SW480 (cell line): ENCODE data around the gene IMPG2.
"Not testable (repeated sequence)": the region's sequence is repeated elsewhere in the genome, so short reads cannot be mapped to it uniquely, and the experiment has no call there.

Experiments
- DNase-seq: peaks from one replicate; pipeline ENCODE4 v3.0.0-alpha.2; 2016; ENCODE audit warnings: low spot score

IMPG2 gene

GRCh38 chr3:101320475-101320874 lies at the start of gene IMPG2:
Gene IMPG2, minus strand, starts transcription at chr3:101320575. Its CDS starts 203 bp downstream, at chr3:101320372.
- DNase-seq, result no peak

GRCh38 chr3:101362406-101362805 lies 42.0 kb upstream of the IMPG2 start:
- DNase-seq, result no peak

DNA sequence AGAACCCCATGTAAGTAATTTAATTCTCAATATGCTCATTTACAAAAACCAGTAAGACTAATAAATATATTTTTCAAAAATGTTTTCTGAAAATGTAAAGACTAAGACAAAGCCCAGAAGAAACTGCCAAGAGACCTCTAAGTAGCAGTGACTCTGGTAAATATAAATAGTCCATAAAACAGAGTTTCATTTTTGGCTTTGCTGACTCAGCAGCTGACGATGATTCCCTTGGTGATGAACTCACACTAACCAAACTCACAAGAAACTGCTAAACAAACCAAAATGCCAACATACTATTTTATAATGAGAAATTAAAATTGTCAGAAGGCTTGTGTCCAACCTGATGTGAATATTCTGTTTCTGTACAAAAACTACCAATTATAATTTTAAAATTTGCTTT lies 31.5 kb upstream of the IMPG2 start:
- no peak for DNase-seq

DNA sequence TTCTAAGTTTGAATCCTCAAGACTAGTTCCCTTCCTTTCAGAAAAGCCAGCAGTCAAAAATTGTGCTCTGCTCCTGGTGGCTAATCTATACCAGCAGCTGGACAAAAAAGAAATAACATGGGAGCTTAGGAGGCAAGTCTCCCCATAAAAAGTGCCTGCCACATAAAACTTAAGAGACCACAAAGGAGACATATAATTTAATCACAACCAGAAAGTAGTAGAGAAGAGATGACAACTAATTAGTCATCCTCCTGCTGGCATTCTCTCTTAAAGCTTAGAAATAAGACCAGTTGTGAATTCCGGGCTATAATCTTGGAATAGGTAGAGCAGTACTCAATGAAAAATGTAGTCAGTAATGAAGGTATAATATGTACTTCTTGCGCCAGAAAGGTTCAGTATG lies 20.2 kb upstream of the IMPG2 start:
- no peak for DNase-seq

DNA sequence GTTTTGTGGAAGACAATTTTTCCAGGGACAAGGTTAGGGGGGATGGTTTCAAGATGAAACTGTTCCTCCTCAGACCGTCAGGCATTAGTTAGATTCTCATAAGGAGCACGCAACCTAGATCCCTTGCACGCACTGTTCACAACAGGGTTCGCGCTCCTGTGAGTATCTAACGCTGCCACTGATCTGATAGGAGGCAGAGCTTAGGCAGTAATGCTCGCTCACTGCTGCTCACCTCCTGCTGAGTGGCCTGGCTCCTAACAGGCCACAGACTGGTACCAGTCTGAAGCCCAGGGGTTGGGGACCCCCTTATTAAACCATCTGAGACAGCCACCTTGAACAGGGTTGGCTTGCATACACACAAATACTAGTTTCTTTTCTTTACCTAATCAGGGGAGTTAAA lies 13.5 kb upstream of the IMPG2 start:
- DNase-seq, result no peak

- DNase-seq, result no peak
Observed at GRCh38 chr3:101329016-101329673, 8.8 kb upstream of the IMPG2 start.

DNA sequence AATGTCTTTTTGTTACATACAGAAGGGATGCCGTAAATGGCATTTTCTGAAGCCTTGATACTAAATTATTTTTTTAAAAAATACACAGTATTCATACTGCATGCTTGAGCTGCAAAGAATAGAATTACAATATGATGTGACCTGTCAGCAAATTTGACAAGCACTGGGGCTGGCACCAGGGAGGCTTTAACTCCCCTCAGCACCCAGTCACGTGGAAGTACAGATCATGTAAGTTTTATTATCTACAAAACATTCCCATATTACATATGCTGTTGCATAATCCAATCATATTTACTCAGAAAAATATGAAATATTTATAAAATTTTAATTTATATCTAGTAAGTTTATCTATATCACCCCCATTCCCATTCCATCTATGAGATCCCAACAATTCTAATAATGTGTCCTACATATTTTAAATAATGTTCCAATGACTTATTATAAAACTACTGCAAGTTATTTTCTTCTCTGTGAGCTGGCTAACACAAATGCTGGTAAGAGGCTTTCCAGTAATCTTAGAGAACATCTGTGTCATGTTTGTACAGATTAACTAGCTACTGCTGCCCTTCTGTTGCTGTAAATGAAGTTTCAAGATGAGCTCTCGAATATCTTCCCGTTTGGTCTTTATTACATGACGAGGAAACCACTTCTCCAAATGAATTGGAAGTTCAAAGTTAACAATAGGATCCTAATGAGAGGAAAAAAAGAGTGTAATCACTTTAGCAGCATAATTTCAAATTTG lies 5.2 kb upstream of the IMPG2 start:
- no peak for DNase-seq

DNA sequence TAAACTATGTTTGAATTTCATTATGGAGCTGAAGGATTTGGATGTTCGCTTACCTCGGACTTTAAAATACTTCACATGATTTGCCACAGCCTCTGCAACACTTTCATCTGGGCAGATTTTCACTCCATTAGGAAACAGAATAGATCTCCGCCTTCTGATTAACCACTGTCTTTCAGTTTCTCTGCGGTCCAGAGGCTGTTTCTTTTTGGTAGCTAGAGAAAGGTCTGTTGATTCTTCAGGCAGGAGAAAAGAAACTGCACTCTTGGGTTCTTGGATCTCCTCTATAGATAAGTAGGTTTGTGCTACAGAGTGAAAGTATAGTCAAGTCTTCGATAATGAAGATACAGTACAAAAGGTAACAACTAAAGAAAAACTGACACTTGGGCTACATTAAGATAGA lies 844 bp downstream of the IMPG2 start:
- DNase-seq, result no peak

- DNase-seq, result no peak
Observed at GRCh38 chr3:101312545-101312944, 7.8 kb downstream of the IMPG2 start.

DNA sequence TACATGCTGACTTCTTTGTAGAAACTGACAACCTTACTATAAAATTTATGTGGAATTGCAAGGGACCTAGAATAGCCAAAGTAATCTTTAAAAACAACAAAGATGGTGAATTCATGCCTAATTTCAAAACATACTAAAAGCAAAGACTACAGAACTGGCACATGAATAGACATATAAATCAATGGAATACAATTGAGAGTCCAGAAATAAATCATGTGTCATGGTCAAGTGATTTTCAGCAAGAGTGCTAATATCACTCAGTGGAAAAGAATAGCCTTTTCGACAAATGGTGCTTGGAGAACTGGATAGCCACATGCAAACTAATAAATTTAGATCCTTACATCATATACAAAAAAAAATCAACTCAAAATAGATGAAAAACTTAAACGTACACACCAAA lies 8.7 kb downstream of the IMPG2 start:
- no peak for DNase-seq

- no peak for DNase-seq
Observed at GRCh38 chr3:101310978-101311375, 9.4 kb downstream of the IMPG2 start.

DNA sequence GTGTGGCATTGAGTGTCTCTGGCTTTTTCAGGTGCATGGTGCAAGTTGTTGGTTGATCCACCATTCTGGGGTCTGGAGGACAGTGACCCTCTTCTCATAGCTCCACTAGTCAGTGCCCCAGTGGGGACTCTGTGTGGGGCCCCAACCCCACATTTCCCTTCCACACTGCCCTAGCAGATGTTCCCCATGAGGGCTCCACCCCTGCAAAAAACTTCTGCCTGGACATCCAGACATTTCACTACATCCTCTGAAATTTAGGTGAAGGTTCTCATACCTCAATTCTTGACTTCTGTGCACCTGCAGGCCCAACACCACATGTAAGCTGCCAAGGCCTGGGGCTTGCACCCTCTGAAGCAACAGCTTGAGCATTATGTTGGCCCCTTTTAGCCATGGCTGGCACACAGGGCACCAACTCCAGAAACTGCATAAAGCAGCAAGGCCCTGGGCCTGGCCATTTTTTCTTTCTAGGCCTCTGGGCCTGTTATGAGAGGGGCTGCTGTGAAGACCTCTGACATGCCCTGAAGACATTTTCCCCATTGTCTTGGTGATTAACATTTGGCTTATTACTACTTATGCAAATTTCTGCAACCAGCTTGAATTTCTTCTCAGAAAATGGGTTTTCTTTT lies 12.1 kb downstream of the IMPG2 start:
- DNase-seq, result not testable (repeated sequence)

- no peak for DNase-seq
Observed at GRCh38 chr3:101303836-101304235, 16.5 kb downstream of the IMPG2 start.

DNA sequence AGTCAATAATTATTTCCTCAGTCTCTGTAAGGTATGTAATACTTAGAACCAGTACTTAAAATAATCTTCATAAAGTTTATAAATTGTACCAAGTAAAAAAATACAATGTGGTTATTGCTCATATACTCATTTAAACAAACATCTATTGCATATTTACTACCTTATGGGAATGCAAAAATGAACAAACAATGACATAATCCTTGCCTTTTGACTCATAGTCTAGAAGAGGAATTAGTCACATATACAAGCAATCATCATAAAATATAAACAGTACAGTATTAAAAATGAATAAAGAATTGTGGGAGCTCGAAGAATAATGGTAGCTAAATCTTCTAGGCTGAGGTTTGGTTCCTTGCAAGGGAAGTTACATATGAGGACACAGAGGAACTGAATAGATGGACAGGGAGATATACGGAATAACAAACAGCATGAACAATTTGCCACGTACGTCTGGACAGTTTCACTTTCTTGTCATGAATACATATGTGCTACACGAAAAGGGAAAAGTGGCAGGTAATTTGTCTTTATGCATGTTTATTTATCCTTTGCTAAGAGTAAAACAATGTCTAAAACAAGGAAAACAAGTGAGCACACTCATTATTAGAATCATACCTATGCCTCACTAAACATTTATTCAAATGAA lies 17.2 kb downstream of the IMPG2 start:
- no peak for DNase-seq

DNA sequence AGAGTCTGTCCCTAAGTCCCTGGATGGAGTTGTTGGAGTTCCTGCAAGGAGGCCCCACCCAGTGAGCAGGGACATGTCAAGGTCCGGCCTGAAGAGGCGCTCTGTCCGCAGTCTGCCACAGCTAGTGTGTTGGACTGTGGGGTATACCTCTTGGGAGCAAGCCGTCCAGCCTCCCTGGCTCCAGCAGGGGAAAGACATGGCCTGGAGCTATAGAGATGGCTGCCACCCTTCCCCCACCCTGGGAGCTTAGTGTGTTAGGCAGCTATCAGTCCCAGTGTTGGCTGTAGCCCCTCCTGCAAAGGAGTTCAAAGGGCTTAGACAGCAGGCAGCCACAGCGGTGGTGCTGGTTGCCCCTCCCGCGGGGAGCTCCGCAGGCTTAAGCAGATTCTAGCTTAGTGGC lies 20.3 kb downstream of the IMPG2 start:
- DNase-seq, result no peak

- no peak for DNase-seq
Observed at GRCh38 chr3:101292027-101292426, 28.3 kb downstream of the IMPG2 start.

GRCh38 chr3:101288294-101288693 lies 32.1 kb downstream of the IMPG2 start:
- no peak for DNase-seq

DNA sequence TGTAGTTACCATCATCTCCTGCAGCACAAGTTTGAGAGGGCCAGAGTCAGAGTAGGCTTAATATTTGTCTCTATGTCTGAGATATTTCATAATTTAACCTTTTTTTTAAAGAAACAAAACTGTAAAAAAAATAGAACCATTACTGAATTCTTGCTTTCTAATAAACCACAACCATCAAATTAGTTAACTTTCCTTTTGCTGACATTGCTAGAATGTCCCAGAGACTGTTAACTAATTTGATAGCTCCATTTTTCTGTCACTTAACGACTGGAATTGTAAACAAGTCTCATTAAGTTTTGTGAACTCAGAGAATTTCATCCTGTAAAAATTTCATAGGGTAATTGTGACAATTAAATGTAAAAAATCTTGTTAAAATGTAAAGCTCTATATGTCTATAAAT lies 35.6 kb downstream of the IMPG2 start:
- DNase-seq, result no peak

DNA sequence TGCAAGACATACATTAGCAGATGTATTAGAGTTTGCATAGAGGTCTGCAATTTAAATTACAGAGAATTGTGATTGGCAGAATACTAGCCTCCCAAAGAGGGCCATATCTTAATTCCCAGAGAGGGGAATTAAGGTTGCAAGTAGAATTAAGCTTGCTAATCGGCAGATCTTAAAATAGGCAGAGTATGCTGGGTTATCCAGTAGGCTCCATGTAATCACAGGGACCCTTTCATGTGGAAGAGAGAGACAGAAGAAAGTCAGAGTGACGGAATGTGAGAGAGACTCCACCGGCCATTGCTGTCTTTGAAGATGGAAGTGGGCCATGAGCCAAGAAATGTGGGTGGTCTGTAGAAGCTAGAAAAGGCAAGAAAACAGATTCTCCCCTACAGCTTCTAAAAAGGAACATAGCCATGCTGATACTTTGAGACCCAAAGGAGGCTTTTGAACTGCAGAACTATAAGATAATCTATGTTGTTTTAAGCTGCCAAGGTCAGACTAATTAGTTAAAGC lies 38.8 kb downstream of the IMPG2 start:
- no peak for DNase-seq

GRCh38 chr3:101279765-101280385 lies 40.5 kb downstream of the IMPG2 start:
- no peak for DNase-seq

DNA sequence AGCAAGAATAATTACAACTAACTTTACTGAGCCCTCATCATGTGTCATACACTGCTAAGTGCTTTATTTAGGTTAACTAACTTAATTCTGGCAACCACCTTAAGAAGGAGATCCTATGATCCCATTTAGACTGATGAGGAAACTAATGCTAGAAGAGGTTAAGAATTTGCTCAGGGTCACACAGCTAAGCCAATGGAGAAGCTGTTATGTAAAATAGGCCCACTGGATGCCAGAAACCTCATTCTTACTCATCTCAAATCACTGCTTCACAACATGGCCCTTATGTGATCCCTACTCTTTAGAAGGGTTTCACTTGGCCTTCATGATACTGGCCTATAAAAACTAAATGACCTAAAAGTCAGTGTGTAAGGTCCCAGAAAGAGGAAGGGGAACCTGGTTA lies 41.2 kb downstream of the IMPG2 start:
- DNase-seq, result no peak

GRCh38 chr3:101278727-101279126 lies 41.6 kb downstream of the IMPG2 start:
- DNase-seq, result no peak
